Lower leg skin (tissue), 4 donors: Measurements from ENCODE around the gene WWTR1. TPM values are rescaled to one million over a fixed set of nuclear protein-coding genes. Genes with fewer than 3 reads are reported as not detected.

Experiments
- DNase-seq, 2 donors: peaks; one replicate each; pipeline ENCODE4 v3.0.0-alpha.2; 2019; ENCODE audit warnings: low spot score in 2 of 2
- H3K4me3 ChIP-seq: fragments of 200-600 bp; sonication (generic); 2 replicates; pipeline ENCODE4 v1.5.1; 2017; ENCODE audit warnings: mild to moderate bottlenecking, low read depth; ENCODE audit not compliant: poor library complexity, severe bottlenecking
- POLR2A ChIP-seq, 2 donors: fragments of 450-650 bp; IDR thresholded peaks; one replicate each; pipeline ENCODE4 v1.6.1; 2016 to 2017; ENCODE audit warnings: antibody characterized with exemption in 2 of 2, mild to moderate bottlenecking in 1 of 2, moderate library complexity in 1 of 2
- WGBS, 2 donors: methylation state at CpG; one replicate each; pipeline ENCODE4 v1.1.5; 2018; 5-methylcytosine and 5-hydroxymethylcytosine counted together
- intact Hi-C: fragments of 100-400 bp; cut with DNase I; formaldehyde crosslinking; loops from one replicate; pipeline ENCODE4 v1.15.0; 2023; ENCODE audit warnings: low total_unique reads
- total RNA-seq, 4 donors: library from RNA; depleted of rRNA; stranded (reverse); fragments of >200 nt; gene quantifications; one replicate each; pipeline ENCODE4 v1.1.0, GENCODE V29; 2016
- TF ChIP-seq, protein P1 (sequence below), 3 donors: fragments of 450-650 bp; IDR thresholded peaks; one replicate each; pipeline ENCODE4 v1.5.1; 2016; ENCODE audit warnings: antibody characterized with exemption in 3 of 3, mild to moderate bottlenecking in 3 of 3, moderate library complexity in 2 of 3

The WWTR1 gene
- total RNA-seq, 4 donors from 2014 or later: 52.4 to 78.1 (median 56.1) TPM

DNA sequence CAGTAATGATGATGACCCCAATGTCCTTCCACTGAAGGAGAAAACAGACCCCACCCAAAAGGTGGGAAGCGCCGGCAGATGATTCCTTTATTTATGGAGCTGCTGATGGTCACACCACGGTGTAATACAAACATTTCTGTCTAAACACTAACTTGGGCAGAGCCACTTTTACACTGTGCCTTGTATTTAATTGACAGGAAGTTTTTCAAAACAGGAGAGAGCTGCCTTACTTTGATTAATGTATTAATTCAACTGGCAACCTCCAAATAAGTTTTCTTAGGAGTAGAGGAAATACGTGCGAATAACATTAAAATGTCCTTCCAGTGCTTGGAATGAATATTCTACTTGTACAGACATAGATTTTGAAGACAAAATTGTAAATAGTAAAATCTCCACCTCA is 70.4 kb downstream of the WWTR1 start:
- no peak for TF ChIP-seq POLR2A (IDR thresholded peaks at IDR 0.05)
- TF ChIP-seq, protein P1, sequence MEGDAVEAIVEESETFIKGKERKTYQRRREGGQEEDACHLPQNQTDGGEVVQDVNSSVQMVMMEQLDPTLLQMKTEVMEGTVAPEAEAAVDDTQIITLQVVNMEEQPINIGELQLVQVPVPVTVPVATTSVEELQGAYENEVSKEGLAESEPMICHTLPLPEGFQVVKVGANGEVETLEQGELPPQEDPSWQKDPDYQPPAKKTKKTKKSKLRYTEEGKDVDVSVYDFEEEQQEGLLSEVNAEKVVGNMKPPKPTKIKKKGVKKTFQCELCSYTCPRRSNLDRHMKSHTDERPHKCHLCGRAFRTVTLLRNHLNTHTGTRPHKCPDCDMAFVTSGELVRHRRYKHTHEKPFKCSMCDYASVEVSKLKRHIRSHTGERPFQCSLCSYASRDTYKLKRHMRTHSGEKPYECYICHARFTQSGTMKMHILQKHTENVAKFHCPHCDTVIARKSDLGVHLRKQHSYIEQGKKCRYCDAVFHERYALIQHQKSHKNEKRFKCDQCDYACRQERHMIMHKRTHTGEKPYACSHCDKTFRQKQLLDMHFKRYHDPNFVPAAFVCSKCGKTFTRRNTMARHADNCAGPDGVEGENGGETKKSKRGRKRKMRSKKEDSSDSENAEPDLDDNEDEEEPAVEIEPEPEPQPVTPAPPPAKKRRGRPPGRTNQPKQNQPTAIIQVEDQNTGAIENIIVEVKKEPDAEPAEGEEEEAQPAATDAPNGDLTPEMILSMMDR (IDR thresholded peaks at IDR 0.05): no peak
- DNase-seq: no peak
- 55 to 60% methylated on average over 5 of the region's 5 CpGs for WGBS, 2 donors
- H3K4me3 ChIP-seq: no peak overlapping the region
- intact Hi-C loops: no loop called here

DNA sequence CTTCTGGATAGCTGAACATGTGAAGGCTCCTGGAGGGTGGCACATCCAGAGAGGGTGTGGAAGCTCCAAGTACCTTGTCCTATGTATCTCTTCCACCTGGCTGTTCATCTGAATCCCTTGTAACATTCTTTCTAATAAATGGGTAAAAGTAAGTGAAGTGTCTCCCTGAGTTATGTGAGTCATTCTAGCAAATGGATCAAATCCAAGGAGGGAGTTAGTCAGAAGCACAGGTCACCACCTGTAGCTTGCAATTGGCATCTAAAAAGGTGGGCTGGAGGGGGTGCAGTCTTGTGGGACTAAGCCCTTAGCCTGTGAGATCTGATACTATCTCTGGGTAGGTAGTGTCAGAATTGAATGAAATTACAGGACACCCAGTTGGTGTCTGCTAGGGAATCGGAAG is 71.0 kb downstream of the WWTR1 start:
- DNase-seq: no peak
- 55 to 76% methylated on average over 1 of the region's 1 CpG for WGBS, 2 donors
- no peak overlapping the region for H3K4me3 ChIP-seq
- intact Hi-C loops: no loop called here
- TF ChIP-seq, protein P1 (IDR thresholded peaks at IDR 0.05): no peak
- TF ChIP-seq POLR2A (IDR thresholded peaks at IDR 0.05): no peak

DNA sequence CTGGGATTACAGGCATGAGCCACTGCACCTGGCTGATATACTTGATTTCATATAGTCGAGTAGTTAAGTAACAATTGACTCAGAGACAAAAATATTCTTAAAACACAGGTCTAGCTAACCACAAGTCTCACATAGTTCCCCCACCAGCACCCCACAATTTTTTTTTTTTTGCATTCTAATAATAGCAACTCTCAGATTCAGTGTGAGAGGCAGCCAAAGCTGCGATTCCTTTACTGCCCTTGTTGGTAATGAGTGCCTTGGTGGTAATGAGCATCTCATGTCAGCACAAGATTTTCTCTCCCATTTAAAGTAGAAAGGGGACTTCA is 72.5 kb downstream of the WWTR1 start:
- no peak overlapping the region for H3K4me3 ChIP-seq
- DNase-seq: no peak
- TF ChIP-seq, protein P1 (IDR thresholded peaks at IDR 0.05): no peak
- no peak for TF ChIP-seq POLR2A (IDR thresholded peaks at IDR 0.05)
- 62 to 81% methylated on average over 2 of the region's 2 CpGs for WGBS, 2 donors
- intact Hi-C loops: no loop called here

DNA sequence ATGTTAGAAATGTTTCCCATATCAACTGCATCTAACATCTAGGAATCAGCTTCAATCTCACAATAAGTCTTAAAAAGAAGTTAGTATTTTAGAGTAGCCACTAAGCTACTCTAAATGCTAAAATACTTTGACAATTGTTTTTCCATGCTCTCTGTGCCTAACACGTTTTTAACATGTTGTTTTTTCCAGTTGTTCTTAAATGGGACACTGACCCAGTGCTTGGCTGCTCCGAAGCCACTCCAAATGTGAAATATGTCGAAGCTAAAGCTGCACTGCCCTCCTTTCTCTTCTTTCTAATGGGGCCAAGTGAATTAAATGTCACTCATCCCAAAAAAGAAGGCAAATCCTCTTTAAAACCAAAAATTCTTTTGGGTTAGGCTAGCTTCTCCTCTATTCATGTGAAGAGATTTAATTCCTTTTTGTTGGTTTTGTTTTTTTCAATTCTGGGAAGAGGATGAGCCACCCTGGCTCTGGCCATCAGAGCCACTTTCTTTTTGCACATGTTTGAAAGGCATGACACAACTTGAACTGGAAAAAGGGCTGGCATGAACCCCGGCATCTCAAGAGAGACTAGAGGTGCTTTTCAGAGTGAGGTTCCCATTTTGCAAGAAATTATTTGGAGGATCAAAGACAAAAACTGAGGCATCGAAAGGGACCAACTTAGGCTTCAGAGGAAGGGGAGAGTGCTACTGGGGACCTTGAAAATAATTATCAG is 73.7 kb downstream of the WWTR1 start:
- intact Hi-C loops: no loop called here
- TF ChIP-seq, protein P1 (IDR thresholded peaks at IDR 0.05): no peak
- TF ChIP-seq POLR2A (IDR thresholded peaks at IDR 0.05): no peak
- DNase-seq: no peak
- 46 to 56% methylated on average over 5 of the region's 5 CpGs for WGBS, 2 donors
- no peak overlapping the region for H3K4me3 ChIP-seq

DNA sequence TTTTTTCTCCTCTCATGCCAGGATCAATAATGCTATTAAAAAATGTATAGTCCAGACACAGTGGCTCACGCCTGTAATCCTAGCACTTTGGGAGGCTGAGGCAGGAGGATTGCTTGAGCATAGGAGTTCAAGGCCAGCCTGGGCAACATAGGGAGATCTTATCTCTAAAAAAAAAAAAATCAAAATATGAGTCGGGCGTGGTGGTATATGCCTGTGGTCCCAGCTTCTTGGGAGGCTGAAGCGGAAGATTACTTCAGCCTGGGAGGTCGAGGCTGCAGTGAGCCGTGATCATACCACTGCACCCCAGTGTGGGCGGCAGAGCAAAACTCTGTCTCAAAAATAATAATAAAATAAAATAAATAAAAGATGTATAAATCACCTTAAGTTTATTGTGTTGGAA is 75.4 kb downstream of the WWTR1 start:
- WGBS, 2 donors: 46 to 51% methylated on average over 7 of the region's 7 CpGs
- DNase-seq: no peak
- no peak overlapping the region for H3K4me3 ChIP-seq
- intact Hi-C loops: no loop called here
- no peak for TF ChIP-seq POLR2A (IDR thresholded peaks at IDR 0.05)
- TF ChIP-seq, protein P1 (IDR thresholded peaks at IDR 0.05): no peak
